HG03064 (cell line): ENCODE data around the gene IL17RA.
A peak's percentile ranks its signal among the peaks of the same experiment; 100 is the strongest.

Source experiments
- ATAC-seq: cut with Tn5 transposase; IDR thresholded peaks from one replicate; pipeline ENCODE4 v1.9.1; 2021; ENCODE audit warnings: low read depth; ENCODE audit not compliant: unreplicated experiment

Gene IL17RA

GRCh38 chr22:17149076-17149815 lies 64.4 kb downstream of the IL17RA start:
- ATAC-seq, result no peak

- ATAC-seq, result no peak
Observed at GRCh38 chr22:17152340-17152739, 67.5 kb downstream of the IL17RA start.

GRCh38 chr22:17152971-17153370 lies 68.2 kb downstream of the IL17RA start:
- no peak for ATAC-seq

GRCh38 chr22:17155941-17156340 lies 71.1 kb downstream of the IL17RA start:
- ATAC-seq, result no peak

GRCh38 chr22:17157714-17158113 lies 72.9 kb downstream of the IL17RA start:
- no peak for ATAC-seq

GRCh38 chr22:17158176-17158567 lies 73.4 kb downstream of the IL17RA start:
- no peak for ATAC-seq

GRCh38 chr22:17158568-17159503 lies 74.0 kb downstream of the IL17RA start, which contains the start of gene HDHD5:
TSS of gene HDHD5 (minus strand) at chr22:17159277. CDS start at chr22:17159251, 26 bp downstream.
- peak; percentile 73 for ATAC-seq

GRCh38 chr22:17159504-17159951 lies 74.7 kb downstream of the IL17RA start:
- peak; percentile 23 for ATAC-seq

GRCh38 chr22:17161991-17162390 lies 77.2 kb downstream of the IL17RA start:
- ATAC-seq, result no peak

GRCh38 chr22:17162731-17163130 lies 77.9 kb downstream of the IL17RA start:
- no peak for ATAC-seq

- no peak for ATAC-seq
Observed at GRCh38 chr22:17164392-17165024, 79.7 kb downstream of the IL17RA start.
